GM21717 (cell line): ENCODE results near the gene VWA8.
"Not testable (repeated sequence)": the region's sequence is repeated elsewhere in the genome, so short reads cannot be mapped to it uniquely, and the experiment has no call there.

Experiments used
- ATAC-seq: cut with Tn5 transposase; IDR thresholded peaks from one replicate; pipeline ENCODE4 v1.9.1; 2021; ENCODE audit warnings: mild to moderate bottlenecking, moderate library complexity; ENCODE audit not compliant: unreplicated experiment

The VWA8 gene

GRCh38 chr13:41859565-41859964 lies 101.3 kb downstream of the VWA8 start:
- ATAC-seq: no peak

GRCh38 chr13:41858780-41859179 lies 102.1 kb downstream of the VWA8 start:
- ATAC-seq: no peak

GRCh38 chr13:41854758-41855157 lies 106.2 kb downstream of the VWA8 start:
- ATAC-seq: no peak

DNA sequence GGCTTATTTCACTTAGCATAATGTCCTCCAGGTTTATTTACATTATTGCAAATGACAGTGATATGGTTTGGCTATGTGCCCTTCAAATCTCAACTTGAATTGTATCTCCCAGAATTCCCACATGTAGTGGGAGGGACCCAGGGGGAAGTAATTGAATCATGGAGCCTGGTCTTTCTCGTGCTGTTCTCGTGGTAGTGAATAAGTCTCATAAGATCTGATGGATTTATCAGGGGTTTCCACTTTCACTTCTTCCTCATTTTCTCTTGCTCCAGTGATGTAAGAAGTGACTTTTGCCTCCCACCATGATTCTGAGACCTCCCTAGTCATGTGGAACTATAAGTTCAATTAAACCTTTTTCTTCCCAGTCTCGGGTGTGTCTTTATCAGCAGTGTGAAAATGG lies 109.6 kb downstream of the VWA8 start:
- ATAC-seq: no peak

DNA sequence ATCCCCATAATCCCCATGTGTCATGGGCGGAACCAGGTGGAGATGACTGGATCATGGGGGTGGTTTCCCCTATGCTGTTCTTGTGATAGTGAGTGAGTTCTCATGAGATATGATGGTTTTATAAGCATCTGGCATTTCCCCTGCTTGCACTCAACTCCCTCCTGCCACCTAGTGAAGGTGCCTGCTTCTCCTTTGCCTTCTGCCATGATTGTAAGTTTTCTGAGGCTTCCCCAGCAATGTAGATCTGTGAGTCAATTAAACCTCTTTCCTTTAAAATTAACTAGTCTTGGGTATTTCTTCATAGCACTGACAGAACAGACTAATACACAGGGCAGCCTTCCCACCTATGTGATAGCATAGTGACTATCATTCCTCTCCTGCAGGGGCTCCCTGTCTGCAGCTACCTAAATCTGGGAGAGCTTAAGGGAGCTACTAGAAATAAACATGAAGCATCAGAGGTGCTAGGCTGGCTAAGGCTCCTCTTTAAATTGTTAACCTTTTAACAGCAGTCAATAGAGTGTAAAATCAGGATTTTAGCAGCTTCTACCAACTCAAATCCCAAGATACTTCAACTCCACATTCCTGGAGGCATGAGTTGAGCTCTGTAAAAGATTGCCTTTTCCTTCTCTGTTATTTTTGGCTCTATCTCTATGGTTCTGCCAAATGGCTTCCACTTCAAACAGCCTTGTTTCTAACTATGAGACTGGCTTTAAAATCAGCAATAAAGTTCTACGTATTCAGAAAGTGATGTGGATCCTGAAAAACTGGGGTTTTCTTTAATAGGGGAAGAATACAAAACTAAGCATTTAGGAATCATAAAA lies 112.3 kb downstream of the VWA8 start:
- ATAC-seq: no peak

DNA sequence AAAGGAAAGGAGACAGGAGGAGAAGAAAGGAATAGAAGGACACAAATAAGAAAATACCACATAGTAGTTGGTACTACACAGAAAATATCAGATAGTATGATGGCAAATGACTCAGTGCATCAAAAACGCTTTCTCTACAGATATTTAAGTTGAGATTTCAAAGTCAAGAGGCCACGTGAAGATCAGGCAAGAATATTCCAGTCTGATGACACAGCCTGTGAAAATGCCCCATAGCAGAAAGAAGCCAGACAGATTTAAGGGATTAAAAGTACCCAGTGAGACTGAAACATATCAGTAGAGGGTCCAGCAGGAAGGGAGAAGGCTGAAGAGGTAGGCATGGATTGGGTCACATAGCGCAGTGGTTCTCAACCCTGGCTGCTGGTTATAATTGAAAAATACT lies 113.7 kb downstream of the VWA8 start:
- ATAC-seq: no peak

DNA sequence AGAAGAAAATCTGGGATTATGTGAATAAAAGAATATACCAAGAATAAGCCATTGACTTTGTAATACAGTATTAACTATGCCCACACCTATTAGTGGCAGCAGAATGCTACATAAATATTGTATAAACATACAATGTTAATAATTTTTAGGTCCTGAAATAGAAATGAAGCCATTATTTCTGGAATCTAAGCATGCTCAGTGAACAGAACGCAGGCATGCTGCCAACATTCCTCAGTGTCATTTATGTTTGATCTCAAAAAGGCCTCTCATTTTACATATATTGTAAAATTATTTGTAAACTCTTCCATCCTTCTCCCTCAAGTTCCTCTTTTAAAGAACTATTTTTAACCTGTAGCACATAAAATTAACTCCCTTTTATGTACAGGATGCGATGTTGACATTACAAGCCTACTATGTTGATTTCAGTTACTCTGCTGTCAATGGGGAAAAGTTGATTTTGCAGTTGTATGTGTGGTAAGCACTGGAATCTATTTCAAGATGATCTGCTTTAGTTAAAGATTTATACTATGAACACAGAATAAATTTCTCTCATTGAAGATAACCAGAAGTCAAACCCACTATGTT lies 118.8 kb downstream of the VWA8 start:
- no peak for ATAC-seq

GRCh38 chr13:41837629-41838028 lies 123.3 kb downstream of the VWA8 start:
- no peak for ATAC-seq

DNA sequence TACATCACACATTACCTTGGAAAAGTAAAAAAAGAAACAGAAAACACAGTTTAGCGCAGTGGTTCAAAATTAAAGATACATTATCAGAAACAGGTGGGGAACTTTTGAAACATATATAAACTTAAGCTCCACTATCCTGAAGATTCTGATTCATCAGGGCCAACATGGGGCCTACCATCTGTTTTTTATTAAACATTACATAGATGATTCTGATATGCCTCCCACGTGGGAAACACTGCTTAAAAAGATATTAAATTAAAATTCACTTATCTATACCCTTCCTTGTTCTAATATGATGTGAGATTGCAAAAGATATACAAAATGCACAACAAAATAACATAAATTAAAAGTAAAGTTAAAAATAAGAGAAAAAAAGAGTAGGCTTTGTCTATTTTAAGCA lies 125.0 kb downstream of the VWA8 start:
- no peak for ATAC-seq

- ATAC-seq: not testable (repeated sequence)
Observed at GRCh38 chr13:41834697-41835096, 126.2 kb downstream of the VWA8 start.

DNA sequence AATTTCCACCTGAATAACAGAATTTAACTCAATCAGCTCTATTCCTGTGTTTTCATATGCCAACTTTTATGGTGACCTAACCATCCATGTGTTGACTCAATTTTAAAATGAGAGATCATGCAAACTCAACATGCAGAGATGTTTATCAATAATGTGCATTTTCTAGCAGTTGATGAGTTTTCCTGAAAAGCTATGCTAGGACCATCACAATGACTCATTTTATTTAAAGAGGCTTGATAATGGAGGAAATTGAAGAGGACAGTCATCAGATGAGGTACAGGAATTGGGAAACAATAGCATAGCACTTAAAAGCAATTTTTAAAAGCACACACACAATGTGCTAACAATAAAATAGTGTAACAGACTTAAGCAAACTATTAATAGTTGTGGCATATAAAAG lies 127.1 kb downstream of the VWA8 start:
- ATAC-seq: no peak

GRCh38 chr13:41833201-41833600 lies 127.7 kb downstream of the VWA8 start:
- no peak for ATAC-seq

DNA sequence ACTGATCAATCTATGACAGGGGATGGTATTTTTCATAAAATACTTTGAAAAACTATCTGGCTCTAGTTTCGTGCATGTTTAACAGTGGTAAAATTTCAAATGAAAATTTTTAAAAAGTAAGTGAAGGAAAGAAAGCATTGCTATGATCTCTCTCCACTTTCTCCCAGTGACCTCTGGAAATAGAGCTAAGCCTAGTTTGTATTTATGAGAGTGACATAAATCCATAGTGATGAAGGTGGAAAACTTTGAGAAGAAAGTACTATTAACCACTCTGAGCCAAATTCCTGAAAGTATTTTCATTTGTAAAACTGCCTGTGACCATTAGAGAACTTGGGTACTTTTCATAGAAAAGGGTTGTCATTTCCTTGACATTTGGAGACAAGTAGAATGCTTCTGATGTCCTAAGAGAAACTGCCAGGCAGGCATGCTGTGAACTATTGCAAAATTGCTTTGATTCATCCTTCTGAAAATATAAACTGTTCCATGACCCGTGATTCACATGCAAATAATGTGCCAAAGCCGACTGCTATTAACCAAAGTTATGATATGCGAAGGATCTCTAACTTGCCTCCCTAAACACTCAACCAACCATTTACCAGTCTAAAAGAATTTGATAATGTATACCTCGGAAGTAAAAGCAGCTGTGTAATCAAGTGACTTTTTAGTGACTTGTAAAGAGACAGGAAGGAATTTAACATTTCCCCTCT lies 133.2 kb downstream of the VWA8 start:
- ATAC-seq: no peak

DNA sequence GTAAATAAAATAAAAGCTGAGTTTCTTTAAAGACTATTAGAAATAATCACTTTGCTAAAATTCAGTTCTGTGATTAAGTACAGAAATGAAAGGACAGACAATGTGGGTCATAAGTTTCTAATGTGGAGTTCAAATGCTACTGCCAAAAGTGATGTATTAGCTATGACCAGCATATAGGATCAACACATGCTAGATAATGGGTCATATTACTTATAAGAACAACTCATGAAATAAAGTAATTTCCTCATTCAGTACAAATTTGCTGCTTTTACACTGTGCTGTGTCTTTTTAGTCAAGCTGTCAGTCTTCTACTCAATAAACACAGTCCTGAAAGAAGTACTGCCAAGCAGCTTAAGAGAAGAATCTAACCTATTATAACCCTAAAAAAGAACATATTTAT lies 135.2 kb downstream of the VWA8 start:
- ATAC-seq: no peak

DNA sequence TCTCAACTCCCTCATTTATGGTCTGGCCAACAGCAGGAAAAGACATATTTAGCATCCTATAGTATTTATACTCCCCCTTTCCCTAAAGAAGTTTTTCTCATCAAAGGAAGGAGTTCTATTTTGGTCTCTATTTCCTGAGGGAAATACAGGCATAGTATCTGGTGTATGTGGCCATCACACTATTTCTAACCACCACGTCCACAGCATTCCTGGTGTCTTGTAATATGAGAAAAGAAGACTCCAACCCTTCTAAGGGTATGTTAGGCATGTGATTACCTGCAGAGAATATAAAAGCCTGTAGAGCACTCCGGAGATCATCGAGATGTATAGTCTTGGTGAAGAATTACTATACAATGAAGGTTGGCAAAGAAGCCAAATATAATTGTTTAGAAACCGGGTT lies 137.4 kb downstream of the VWA8 start:
- no peak for ATAC-seq

GRCh38 chr13:41822560-41822959 lies 138.3 kb downstream of the VWA8 start:
- no peak for ATAC-seq

GRCh38 chr13:41821238-41821594 lies 139.7 kb downstream of the VWA8 start:
- ATAC-seq: no peak

GRCh38 chr13:41820581-41821237 lies 140.2 kb downstream of the VWA8 start:
- ATAC-seq: no peak

- no peak for ATAC-seq
Observed at GRCh38 chr13:41816057-41816456, 144.9 kb downstream of the VWA8 start.

- no peak for ATAC-seq
Observed at GRCh38 chr13:41813426-41813825, 147.5 kb downstream of the VWA8 start.

GRCh38 chr13:41812851-41813250 lies 148.1 kb downstream of the VWA8 start:
- ATAC-seq: peak; percentile 70

DNA sequence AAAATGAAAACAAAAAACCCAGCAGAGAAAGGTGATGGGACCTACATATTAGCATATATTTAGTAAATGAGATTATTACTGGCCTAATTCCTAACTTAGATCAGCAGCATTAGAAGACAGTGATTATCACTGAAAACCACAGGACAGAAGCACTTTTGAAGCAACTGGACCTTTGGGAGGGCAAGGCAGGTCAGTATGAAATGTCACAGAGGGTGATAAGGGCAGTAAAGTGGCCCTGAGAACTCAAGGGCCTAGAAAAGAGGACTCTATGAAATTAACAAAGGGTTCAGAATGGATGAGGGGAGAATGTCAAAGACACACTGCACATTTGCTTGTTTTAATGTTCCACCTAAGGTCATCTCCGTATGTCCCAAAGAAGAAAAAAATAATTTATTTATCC lies 148.7 kb downstream of the VWA8 start:
- ATAC-seq: no peak
